Measurements from ENCODE around the gene GCC1.
"Not testable (repeated sequence)": the region's sequence is repeated elsewhere in the genome, so short reads cannot be mapped to it uniquely, and the experiment has no call there.

GCC1 gene

GRCh38 chr7:127557803-127558202, 27.6 kb downstream of the GCC1 start:
- H3K36me3 ChIP-seq (ENCODE audit: control insufficient read depth, insufficient read depth, low read length): no peaks in the 10 kb centered on the region

GRCh38 chr7:127556404-127556803, 29.0 kb downstream of the GCC1 start:
- no peaks in the 10 kb centered on the region for H3K36me3 ChIP-seq (ENCODE audit: control insufficient read depth, insufficient read depth, low read length)
- H3K27me3 ChIP-seq (ENCODE audit: control insufficient read depth, insufficient read depth, low read length): no peaks in the 10 kb centered on the region
- no peak overlapping the region for H3K9ac ChIP-seq (ENCODE audit: low read length)
- H3K27ac ChIP-seq (ENCODE audit: low read depth, low read length): no peak overlapping the region
- H3K4me1 ChIP-seq (ENCODE audit: control insufficient read depth, insufficient read depth, low read length): no peaks in the 10 kb centered on the region
- no peak overlapping the region for H3K4me3 ChIP-seq (ENCODE audit: low read length)

More at GRCh38 chr7:127557803-127558202, 27.6 kb downstream of the GCC1 start:
- no peaks in the 10 kb centered on the region for H3K27me3 ChIP-seq (ENCODE audit: control insufficient read depth, insufficient read depth, low read length)
- no peaks in the 10 kb centered on the region for H3K4me1 ChIP-seq (ENCODE audit: control insufficient read depth, insufficient read depth, low read length)
- no peak overlapping the region for H3K4me3 ChIP-seq (ENCODE audit: low read length)
- H3K9ac ChIP-seq (ENCODE audit: low read length): no peak overlapping the region
- no peak overlapping the region for H3K27ac ChIP-seq (ENCODE audit: low read depth, low read length)

- H3K4me3 ChIP-seq (ENCODE audit: low read length): no peak overlapping the region
- no peaks in the 10 kb centered on the region for H3K36me3 ChIP-seq (ENCODE audit: control insufficient read depth, insufficient read depth, low read length)
- H3K27ac ChIP-seq (ENCODE audit: low read depth, low read length): no peak overlapping the region
- no peak overlapping the region for H3K9ac ChIP-seq (ENCODE audit: low read length)
- no peaks in the 10 kb centered on the region for H3K27me3 ChIP-seq (ENCODE audit: control insufficient read depth, insufficient read depth, low read length)
- H3K4me1 ChIP-seq (ENCODE audit: control insufficient read depth, insufficient read depth, low read length): no peaks in the 10 kb centered on the region
Observed at GRCh38 chr7:127551941-127552340, 33.5 kb downstream of the GCC1 start.

GRCh38 chr7:127550247-127550646, 35.1 kb downstream of the GCC1 start:
- no peaks in the 10 kb centered on the region for H3K4me1 ChIP-seq (ENCODE audit: control insufficient read depth, insufficient read depth, low read length)
- H3K27ac ChIP-seq (ENCODE audit: low read depth, low read length): no peak overlapping the region
- H3K36me3 ChIP-seq (ENCODE audit: control insufficient read depth, insufficient read depth, low read length): no peaks in the 10 kb centered on the region
- no peak overlapping the region for H3K9ac ChIP-seq (ENCODE audit: low read length)
- no peaks in the 10 kb centered on the region for H3K27me3 ChIP-seq (ENCODE audit: control insufficient read depth, insufficient read depth, low read length)
- H3K4me3 ChIP-seq (ENCODE audit: low read length): no peak overlapping the region

- Histone ChIP-seq H3K27ac (ENCODE audit: low read depth, low read length) (no peak overlapping the region), H3K9ac (ENCODE audit: low read length) (no peak overlapping the region), H3K36me3 (ENCODE audit: control insufficient read depth, insufficient read depth, low read length) (no peaks in the 10 kb centered on the region), H3K27me3 (ENCODE audit: control insufficient read depth, insufficient read depth, low read length) (no peaks in the 10 kb centered on the region), H3K4me3 (ENCODE audit: low read length) (no peak overlapping the region), H3K4me1 (ENCODE audit: control insufficient read depth, insufficient read depth, low read length) (no peaks in the 10 kb centered on the region)
Observed at GRCh38 chr7:127546313-127546712, 39.1 kb downstream of the GCC1 start.

GRCh38 chr7:127541548-127541947, 43.8 kb downstream of the GCC1 start:
- no peak overlapping the region for H3K9ac ChIP-seq (ENCODE audit: low read length)
- no peak overlapping the region for H3K4me3 ChIP-seq (ENCODE audit: low read length)
- H3K4me1 ChIP-seq (ENCODE audit: control insufficient read depth, insufficient read depth, low read length): no peaks in the 10 kb centered on the region
- no peaks in the 10 kb centered on the region for H3K36me3 ChIP-seq (ENCODE audit: control insufficient read depth, insufficient read depth, low read length)
- H3K27me3 ChIP-seq (ENCODE audit: control insufficient read depth, insufficient read depth, low read length): peaks cover 2% of the 10 kb centered on the region
- H3K27ac ChIP-seq (ENCODE audit: low read depth, low read length): no peak overlapping the region

GRCh38 chr7:127540461-127540860, 44.9 kb downstream of the GCC1 start:
- H3K27ac ChIP-seq (ENCODE audit: low read depth, low read length); H3K4me3 ChIP-seq (ENCODE audit: low read length); H3K4me1 ChIP-seq (ENCODE audit: control insufficient read depth, insufficient read depth, low read length); H3K9ac ChIP-seq (ENCODE audit: low read length); H3K36me3 ChIP-seq (ENCODE audit: control insufficient read depth, insufficient read depth, low read length); H3K27me3 ChIP-seq (ENCODE audit: control insufficient read depth, insufficient read depth, low read length): not testable (repeated sequence)

GRCh38 chr7:127539116-127539515, 46.3 kb downstream of the GCC1 start:
- no peaks in the 10 kb centered on the region for H3K4me1 ChIP-seq (ENCODE audit: control insufficient read depth, insufficient read depth, low read length)
- peaks cover 3% of the 10 kb centered on the region for H3K27me3 ChIP-seq (ENCODE audit: control insufficient read depth, insufficient read depth, low read length)
- no peak overlapping the region for H3K27ac ChIP-seq (ENCODE audit: low read depth, low read length)
- H3K4me3 ChIP-seq (ENCODE audit: low read length): no peak overlapping the region
- H3K36me3 ChIP-seq (ENCODE audit: control insufficient read depth, insufficient read depth, low read length): no peaks in the 10 kb centered on the region
- H3K9ac ChIP-seq (ENCODE audit: low read length): no peak overlapping the region

GRCh38 chr7:127536741-127537140, 48.7 kb downstream of the GCC1 start:
- no peak overlapping the region for H3K9ac ChIP-seq (ENCODE audit: low read length)
- H3K4me1 ChIP-seq (ENCODE audit: control insufficient read depth, insufficient read depth, low read length): no peaks in the 10 kb centered on the region
- no peak overlapping the region for H3K27ac ChIP-seq (ENCODE audit: low read depth, low read length)
- no peak overlapping the region for H3K4me3 ChIP-seq (ENCODE audit: low read length)
- H3K27me3 ChIP-seq (ENCODE audit: control insufficient read depth, insufficient read depth, low read length): peaks cover 3% of the 10 kb centered on the region
- H3K36me3 ChIP-seq (ENCODE audit: control insufficient read depth, insufficient read depth, low read length): no peaks in the 10 kb centered on the region

GRCh38 chr7:127536394-127536691, 49.1 kb downstream of the GCC1 start:
- Histone ChIP-seq H3K27me3 (ENCODE audit: control insufficient read depth, insufficient read depth, low read length) (peaks cover 3% of the 10 kb centered on the region), H3K27ac (ENCODE audit: low read depth, low read length) (no peak overlapping the region), H3K4me1 (ENCODE audit: control insufficient read depth, insufficient read depth, low read length) (no peaks in the 10 kb centered on the region), H3K9ac (ENCODE audit: low read length) (no peak overlapping the region), H3K36me3 (ENCODE audit: control insufficient read depth, insufficient read depth, low read length) (no peaks in the 10 kb centered on the region), H3K4me3 (ENCODE audit: low read length) (no peak overlapping the region)

- Histone ChIP-seq H3K27ac (ENCODE audit: low read depth, low read length) (no peak overlapping the region), H3K4me3 (ENCODE audit: low read length) (no peak overlapping the region), H3K9ac (ENCODE audit: low read length) (no peak overlapping the region), H3K4me1 (ENCODE audit: control insufficient read depth, insufficient read depth, low read length) (no peaks in the 10 kb centered on the region), H3K27me3 (ENCODE audit: control insufficient read depth, insufficient read depth, low read length) (peaks cover 3% of the 10 kb centered on the region), H3K36me3 (ENCODE audit: control insufficient read depth, insufficient read depth, low read length) (no peaks in the 10 kb centered on the region)
Observed at GRCh38 chr7:127535546-127536393, 49.6 kb downstream of the GCC1 start.

- no peak overlapping the region for H3K27ac ChIP-seq (ENCODE audit: low read depth, low read length)
- no peaks in the 10 kb centered on the region for H3K4me1 ChIP-seq (ENCODE audit: control insufficient read depth, insufficient read depth, low read length)
- H3K4me3 ChIP-seq (ENCODE audit: low read length): no peak overlapping the region
- H3K9ac ChIP-seq (ENCODE audit: low read length): no peak overlapping the region
- no peaks in the 10 kb centered on the region for H3K36me3 ChIP-seq (ENCODE audit: control insufficient read depth, insufficient read depth, low read length)
- H3K27me3 ChIP-seq (ENCODE audit: control insufficient read depth, insufficient read depth, low read length): peaks cover 3% of the 10 kb centered on the region
Observed at GRCh38 chr7:127534636-127535035, 50.8 kb downstream of the GCC1 start.

- H3K27me3 ChIP-seq (ENCODE audit: control insufficient read depth, insufficient read depth, low read length): peaks cover 3% of the 10 kb centered on the region
- H3K4me1 ChIP-seq (ENCODE audit: control insufficient read depth, insufficient read depth, low read length): no peaks in the 10 kb centered on the region
- H3K9ac ChIP-seq (ENCODE audit: low read length): no peak overlapping the region
- no peak overlapping the region for H3K27ac ChIP-seq (ENCODE audit: low read depth, low read length)
- H3K4me3 ChIP-seq (ENCODE audit: low read length): no peak overlapping the region
- no peaks in the 10 kb centered on the region for H3K36me3 ChIP-seq (ENCODE audit: control insufficient read depth, insufficient read depth, low read length)
Observed at GRCh38 chr7:127532736-127533135, 52.7 kb downstream of the GCC1 start.
